Adrenal gland (tissue), 5 donors: ENCODE data around the gene PRLR.

ENCODE experiments used
- POLR2A ChIP-seq, 2 donors: fragments of 450-650 bp; IDR thresholded peaks; one replicate each; pipeline ENCODE4 v1.6.1; 2017; ENCODE audit warnings: antibody characterized with exemption in 2 of 2, mild to moderate bottlenecking in 2 of 2, moderate library complexity in 1 of 2
- TF ChIP-seq, protein P1 (sequence below), 6 experiments: fragments of 450-650 bp in 4 of 6; fragments of 200-600 bp in 2 of 6; sonication (generic) in 1 of 6; IDR thresholded peaks; 1 replicate in 5 of 6; 2 replicates in 1 of 6; pipeline versions ENCODE4 v1.5.1 to v1.8.0; 2016 to 2021; ENCODE audit warnings: antibody characterized with exemption in 6 of 6, mild to moderate bottlenecking in 2 of 6, moderate library complexity in 1 of 6
- donor health status: DM: no; HTN: no; CAD: no.

DNA sequence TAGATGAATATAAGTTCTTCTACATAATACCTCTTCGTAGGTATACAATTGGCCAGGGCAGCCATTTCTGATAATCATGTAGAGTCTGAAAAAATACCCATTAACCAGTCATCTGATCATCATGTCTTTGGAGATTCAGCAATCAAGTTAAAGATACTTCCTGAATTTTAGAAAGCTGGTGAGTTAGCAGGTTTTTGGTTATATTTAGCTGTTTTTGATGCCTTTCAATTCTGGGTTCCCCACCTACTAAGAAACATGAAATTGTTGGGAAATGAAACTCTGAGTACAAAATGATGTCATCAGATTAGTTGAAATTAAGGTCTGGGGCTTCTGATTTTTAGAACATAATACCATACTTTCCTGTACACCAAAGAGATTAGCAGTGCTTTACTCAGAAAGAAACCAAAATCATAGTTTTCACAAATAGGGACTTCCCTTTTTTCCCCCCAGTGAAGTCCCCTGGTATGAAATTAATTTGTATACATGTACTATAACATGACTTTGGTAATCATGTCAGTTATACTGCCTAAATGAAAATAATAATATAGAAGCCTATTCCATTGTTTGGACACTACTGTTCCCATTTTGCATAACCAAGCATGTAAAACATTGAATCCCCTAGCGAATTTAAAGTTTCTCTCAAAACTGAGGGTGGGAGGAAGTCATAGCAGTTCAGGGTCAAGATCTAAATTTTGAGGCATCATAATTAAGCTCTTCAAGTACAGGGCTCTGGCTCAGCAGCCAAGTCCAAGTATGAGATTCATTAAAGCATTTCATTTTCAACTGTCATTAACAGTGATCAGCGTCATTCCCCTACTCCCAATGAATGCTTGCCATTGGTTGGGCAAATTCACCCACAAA is 17.9 kb downstream of the PRLR start:
- no peak for TF ChIP-seq POLR2A (IDR thresholded peaks at IDR 0.05)
- TF ChIP-seq, protein P1, sequence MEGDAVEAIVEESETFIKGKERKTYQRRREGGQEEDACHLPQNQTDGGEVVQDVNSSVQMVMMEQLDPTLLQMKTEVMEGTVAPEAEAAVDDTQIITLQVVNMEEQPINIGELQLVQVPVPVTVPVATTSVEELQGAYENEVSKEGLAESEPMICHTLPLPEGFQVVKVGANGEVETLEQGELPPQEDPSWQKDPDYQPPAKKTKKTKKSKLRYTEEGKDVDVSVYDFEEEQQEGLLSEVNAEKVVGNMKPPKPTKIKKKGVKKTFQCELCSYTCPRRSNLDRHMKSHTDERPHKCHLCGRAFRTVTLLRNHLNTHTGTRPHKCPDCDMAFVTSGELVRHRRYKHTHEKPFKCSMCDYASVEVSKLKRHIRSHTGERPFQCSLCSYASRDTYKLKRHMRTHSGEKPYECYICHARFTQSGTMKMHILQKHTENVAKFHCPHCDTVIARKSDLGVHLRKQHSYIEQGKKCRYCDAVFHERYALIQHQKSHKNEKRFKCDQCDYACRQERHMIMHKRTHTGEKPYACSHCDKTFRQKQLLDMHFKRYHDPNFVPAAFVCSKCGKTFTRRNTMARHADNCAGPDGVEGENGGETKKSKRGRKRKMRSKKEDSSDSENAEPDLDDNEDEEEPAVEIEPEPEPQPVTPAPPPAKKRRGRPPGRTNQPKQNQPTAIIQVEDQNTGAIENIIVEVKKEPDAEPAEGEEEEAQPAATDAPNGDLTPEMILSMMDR (IDR thresholded peaks at IDR 0.05): no peak
